HG03342 (cell line): ENCODE results near the gene SPATA32.

Experiments used
- ATAC-seq: cut with Tn5 transposase; IDR thresholded peaks from one replicate; pipeline ENCODE4 v1.9.1; 2021; ENCODE audit warnings: mild to moderate bottlenecking, moderate library complexity; ENCODE audit not compliant: unreplicated experiment

Gene SPATA32

GRCh38 chr17:45248132-45248957 lies 13.5 kb downstream of the SPATA32 start:
- peak; percentile 41 for ATAC-seq

DNA sequence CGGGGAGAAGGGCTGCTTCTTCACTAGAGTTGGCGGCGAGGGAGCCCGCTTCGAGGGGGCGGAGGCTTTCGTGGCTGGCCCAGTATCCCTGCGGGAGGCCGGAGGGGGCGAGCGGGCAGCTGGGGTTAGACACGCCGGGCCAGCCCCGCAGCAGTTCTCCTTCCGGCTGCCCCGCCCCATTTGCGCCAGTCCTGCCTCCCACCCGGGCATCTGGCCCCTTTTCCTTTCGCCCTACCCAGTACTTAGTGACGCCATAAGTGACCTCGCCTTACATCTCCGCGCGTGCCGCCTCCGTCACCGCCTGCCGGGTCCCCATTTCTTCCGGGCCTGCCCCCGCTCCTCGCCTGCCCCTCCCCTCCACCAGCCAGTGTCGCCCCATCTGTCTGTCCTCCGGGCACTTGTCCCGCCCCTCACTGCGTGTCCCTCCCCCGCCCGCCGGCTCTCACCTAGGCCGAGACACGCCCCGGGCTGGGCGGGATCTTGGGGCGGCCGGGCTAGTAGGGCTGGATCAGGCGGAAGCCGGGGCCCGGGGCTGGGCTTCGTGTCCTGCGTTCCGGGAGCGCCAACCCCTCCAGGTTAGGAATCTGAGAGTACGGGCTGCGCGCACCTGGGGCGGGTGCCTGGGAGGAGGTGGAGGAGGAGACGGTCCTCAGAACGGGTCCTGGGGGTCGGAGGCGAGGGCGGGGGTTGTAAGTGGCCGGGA lies 14.3 kb downstream of the SPATA32 start:
- peak; percentile 76 for ATAC-seq

- ATAC-seq = no peak
These were observed 14.9 kb downstream of the SPATA32 start for GRCh38 chr17:45246861-45247428.

DNA sequence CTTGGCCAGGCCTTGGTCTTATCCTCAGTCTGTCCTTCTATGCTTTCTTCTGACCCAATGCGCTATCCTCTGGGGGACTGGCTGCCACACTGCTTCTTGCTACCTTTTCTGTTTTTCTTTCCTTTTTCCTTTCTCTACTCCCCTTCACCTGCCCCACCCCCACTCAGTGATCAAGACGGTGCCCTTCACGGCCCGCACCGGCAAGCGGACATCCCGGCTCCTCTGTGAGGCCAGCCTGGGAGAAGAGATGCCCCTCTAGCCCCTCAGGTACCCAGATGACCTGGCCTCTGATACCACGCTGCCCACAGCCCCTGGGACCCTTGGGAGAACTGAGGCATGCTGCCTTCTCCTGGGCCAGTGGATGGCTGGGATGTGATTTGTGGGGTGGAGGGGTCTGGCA lies 15.6 kb downstream of the SPATA32 start:
- ATAC-seq = no peak

- no peak for ATAC-seq
These were observed 16.9 kb downstream of the SPATA32 start for GRCh38 chr17:45244725-45245656.

DNA sequence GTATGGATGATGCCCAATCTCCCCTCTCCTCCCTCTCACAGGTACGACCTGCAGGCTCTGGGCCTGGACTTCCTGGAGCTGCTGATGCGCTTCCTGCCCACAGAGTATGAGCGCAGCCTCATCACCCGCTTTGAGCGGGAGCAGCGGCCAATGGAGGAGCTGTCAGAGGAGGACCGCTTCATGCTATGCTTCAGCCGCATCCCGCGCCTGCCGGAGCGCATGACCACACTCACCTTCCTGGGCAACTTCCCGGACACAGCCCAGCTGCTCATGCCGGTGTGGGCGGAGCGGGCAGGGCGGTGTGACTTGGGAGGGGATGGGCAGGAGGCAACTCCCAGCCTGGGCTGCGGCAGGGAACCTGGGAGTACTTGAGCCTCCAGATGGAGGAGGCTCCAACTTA lies 18.1 kb downstream of the SPATA32 start:
- ATAC-seq = no peak

GRCh38 chr17:45242029-45242414 lies 19.9 kb downstream of the SPATA32 start:
- ATAC-seq = no peak

DNA sequence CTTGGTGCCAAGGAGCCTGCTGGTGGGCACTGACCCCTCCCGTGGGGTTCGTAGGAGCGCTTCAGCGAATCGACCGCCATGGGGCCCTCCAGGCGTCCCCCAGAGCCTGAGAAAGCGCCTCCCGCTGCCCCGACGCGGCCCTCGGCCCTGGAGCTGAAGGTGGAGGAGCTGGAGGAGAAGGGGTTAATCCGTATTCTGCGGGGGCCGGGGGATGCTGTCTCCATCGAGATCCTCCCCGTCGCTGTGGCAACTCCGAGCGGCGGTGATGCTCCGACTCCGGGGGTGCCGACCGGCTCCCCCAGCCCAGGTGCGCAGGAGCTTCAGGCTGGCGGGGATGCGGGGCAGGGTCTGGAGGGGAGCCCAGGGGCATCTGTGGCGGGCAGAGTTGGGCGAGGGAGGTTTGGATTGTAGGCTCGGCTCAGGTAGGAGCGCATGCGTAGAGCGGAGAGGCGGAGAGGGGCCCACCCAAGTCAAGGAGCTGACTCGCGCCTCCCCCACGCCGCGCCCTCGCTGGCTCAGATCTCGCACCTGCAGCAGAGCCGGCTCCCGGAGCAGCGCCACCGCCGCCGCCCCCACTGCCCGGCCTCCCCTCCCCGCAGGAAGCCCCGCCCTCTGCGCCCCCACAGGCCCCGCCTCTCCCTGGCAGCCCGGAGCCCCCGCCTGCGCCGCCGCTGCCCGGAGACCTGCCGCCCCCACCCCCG lies 20.4 kb downstream of the SPATA32 start:
- ATAC-seq = no peak

DNA sequence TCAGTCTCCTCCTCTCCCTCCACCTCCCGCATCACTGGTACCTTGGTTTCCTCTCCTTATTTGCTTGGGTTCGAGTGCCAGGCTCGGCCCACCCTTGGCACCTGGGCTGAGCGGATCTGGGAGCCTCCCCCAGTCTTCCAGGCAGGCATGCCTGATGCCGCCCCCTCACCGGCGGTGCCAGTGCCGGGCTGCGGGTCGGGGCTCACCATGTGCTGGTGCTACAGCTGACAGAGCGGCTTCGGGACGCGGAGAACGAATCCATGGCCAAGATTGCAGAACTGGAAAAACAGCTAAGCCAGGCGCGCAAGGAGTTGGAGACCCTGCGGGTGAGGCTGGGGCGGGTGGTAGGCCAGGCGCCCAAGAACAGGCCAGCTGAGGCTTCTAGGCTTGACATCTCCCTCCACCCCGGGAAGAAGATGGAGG lies 21.0 kb downstream of the SPATA32 start:
- no peak for ATAC-seq

DNA sequence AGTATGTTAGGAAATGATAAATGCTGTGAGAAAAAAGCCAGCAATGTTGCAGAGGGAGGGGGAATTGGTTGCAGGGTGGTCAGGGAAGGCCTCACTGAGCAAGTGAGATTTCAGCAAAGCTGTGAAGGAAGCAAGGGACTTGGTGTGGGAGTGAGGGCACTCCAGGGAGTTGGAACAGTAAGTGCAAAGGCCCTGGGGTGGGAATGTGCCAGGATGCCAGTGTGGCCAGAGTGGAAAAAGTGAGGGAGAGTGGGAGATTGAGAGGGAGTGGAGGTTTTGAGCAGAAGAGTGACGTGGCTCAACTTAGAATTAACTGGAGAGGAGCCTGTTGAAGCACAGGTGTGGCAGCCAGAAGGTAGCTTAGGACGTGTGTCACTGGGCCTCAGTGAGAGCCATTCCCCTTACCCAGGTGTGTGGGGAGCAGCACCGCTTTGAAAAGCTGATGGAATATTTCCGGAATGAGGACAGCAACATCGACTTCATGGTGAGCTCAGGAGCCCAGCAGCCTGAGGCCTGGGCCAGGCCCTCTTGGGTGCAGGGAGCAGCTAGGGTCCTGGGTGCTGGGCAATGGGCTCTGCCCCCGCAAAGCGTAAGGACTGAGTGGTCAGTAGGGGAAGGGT lies 23.6 kb downstream of the SPATA32 start:
- no peak for ATAC-seq

GRCh38 chr17:45237686-45238085 lies 24.2 kb downstream of the SPATA32 start:
- no peak for ATAC-seq

DNA sequence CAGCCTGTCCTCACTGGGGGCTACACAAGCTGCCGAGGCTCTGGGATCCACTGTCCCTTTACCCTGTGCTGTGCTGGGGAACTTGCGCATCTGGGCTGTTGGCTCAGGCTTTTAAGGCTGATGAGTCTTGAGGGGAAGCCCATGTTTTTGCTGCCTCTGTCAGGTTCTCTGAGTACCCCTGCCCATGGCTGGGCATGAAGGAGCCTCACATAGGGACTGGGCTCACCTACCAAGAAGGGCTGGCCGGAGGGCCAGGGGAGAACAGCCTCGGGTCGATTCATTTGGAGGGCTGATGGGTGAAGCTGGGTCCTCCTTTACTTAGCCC lies 25.6 kb downstream of the SPATA32 start:
- no peak for ATAC-seq

GRCh38 chr17:45235416-45236281 lies 26.2 kb downstream of the SPATA32 start:
- no peak for ATAC-seq

DNA sequence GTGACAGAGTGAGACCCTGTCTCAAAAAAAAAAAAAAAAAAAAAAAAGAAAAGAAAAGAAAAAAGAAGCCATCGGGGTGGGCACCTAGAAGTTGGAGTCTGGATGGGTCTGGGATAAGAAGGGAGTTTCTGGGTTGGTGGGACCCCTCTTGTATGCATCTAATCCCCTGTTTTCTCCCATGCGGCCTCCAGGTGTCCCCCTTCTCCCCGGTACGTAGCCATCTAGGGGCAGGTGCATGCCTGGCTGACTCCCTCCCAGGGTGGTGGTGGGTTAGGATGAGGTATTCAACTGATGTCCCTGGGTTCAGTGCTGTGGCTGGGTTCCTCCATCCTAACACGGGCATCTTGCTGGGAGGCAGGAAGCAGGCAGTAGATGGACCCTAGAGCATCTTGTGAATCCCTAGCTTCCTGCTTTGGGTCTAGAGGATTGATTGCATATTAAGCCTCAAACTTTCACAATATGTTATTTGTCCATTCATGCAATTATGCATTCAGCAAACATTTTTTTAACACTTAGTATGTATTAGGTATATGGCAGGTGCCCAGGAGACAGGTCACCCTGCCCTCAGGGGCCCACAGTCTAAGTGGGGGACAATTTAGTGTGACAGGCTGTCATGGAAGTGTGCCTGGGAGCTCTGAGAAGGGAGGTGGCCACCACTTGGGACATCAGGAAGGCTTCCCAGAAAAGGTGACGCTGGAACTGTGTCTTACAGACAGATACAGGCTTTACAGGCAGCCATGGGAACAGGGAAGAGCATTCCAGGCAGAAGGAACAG lies 27.1 kb downstream of the SPATA32 start:
- ATAC-seq = no peak

- ATAC-seq = no peak
These were observed 28.4 kb downstream of the SPATA32 start for GRCh38 chr17:45233423-45233924.

- no peak for ATAC-seq
These were observed 29.1 kb downstream of the SPATA32 start for GRCh38 chr17:45232514-45233422.

- no peak for ATAC-seq
These were observed 30.3 kb downstream of the SPATA32 start for GRCh38 chr17:45231481-45232116.
